ENCODE results near the gene GNL2.
"Not testable (repeated sequence)": the region's sequence is repeated elsewhere in the genome, so short reads cannot be mapped to it uniquely, and the experiment has no call there.

GNL2 gene

GRCh38 chr1:37518929-37519328, 76.8 kb downstream of the GNL2 start:
- not testable (repeated sequence) for H3K9ac ChIP-seq (ENCODE audit: low read depth, low read length); H3K4me3 ChIP-seq (ENCODE audit: low read length); H3K36me3 ChIP-seq (ENCODE audit: insufficient read depth, low read depth, low read length); H3K4me1 ChIP-seq (ENCODE audit: insufficient read depth, low read length); H3K9me3 ChIP-seq (ENCODE audit: insufficient read depth, low read depth, low read length); H3K27ac ChIP-seq (ENCODE audit: low read length)
- peaks cover 11% of the 10 kb centered on the region for H3K27me3 ChIP-seq (ENCODE audit: insufficient read depth, low read length)

- H3K9me3 ChIP-seq (ENCODE audit: insufficient read depth, low read depth, low read length); H3K27ac ChIP-seq (ENCODE audit: low read length); H3K9ac ChIP-seq (ENCODE audit: low read depth, low read length); H3K4me3 ChIP-seq (ENCODE audit: low read length); H3K36me3 ChIP-seq (ENCODE audit: insufficient read depth, low read depth, low read length); H3K4me1 ChIP-seq (ENCODE audit: insufficient read depth, low read length): not testable (repeated sequence)
- H3K27me3 ChIP-seq (ENCODE audit: insufficient read depth, low read length), result peaks cover 11% of the 10 kb centered on the region
Measured at GRCh38 chr1:37518241-37518640, 77.5 kb downstream of the GNL2 start.

- peaks cover 5% of the 10 kb centered on the region; the same call in 1 of the 2 replicates for H3K36me3 ChIP-seq (ENCODE audit: insufficient read depth, low read depth, low read length)
- H3K9me3 ChIP-seq (ENCODE audit: insufficient read depth, low read depth, low read length), result no peaks in the 10 kb centered on the region
- H3K9ac ChIP-seq (ENCODE audit: low read depth, low read length), result no peak overlapping the region
- H3K27ac ChIP-seq (ENCODE audit: low read length), result no peak overlapping the region
- H3K4me3 ChIP-seq (ENCODE audit: low read length), result no peak overlapping the region
- H3K4me1 ChIP-seq (ENCODE audit: insufficient read depth, low read length), result peaks cover 10% of the 10 kb centered on the region; the same call in 1 of the 2 replicates
- peaks cover 11% of the 10 kb centered on the region for H3K27me3 ChIP-seq (ENCODE audit: insufficient read depth, low read length)
Measured at GRCh38 chr1:37517569-37517968, 78.2 kb downstream of the GNL2 start.

Measured in iPS-20b (cell line).